Effector memory CD4-positive, alpha-beta T cell (primary cell): Measurements from ENCODE around the gene NCAM1.

Experiments
- DNase-seq, 3 donors: peaks; one replicate each; pipeline ENCODE4 v3.0.0-alpha.2; 2020
- H3K27ac ChIP-seq: 2 replicates; pipeline ENCODE4 v1.7.0; 2013; ENCODE audit warnings: mild to moderate bottlenecking, low read length, moderate library complexity; ENCODE audit not compliant: insufficient read depth, poor library complexity, severe bottlenecking
- H3K27me3 ChIP-seq: replicated peaks from 2 replicates; pipeline ENCODE4 v1.7.0; 2013; ENCODE audit warnings: mild to moderate bottlenecking, low read length; ENCODE audit not compliant: insufficient read depth, control insufficient read depth, poor library complexity, severe bottlenecking
- H3K36me3 ChIP-seq: 2 replicates; pipeline ENCODE4 v1.7.0; 2013; ENCODE audit warnings: mild to moderate bottlenecking, low read length, moderate library complexity; ENCODE audit not compliant: control insufficient read depth, insufficient read depth
- H3K4me1 ChIP-seq: 2 replicates; pipeline ENCODE4 v1.7.0; 2013; ENCODE audit warnings: low read length, mild to moderate bottlenecking; ENCODE audit not compliant: control insufficient read depth, insufficient read depth, poor library complexity, severe bottlenecking
- H3K4me3 ChIP-seq: 2 replicates; pipeline ENCODE4 v1.7.0; 2013; ENCODE audit warnings: low read length, low read depth, mild to moderate bottlenecking; ENCODE audit not compliant: insufficient read depth, poor library complexity, severe bottlenecking
- H3K9me3 ChIP-seq: 2 replicates; pipeline ENCODE4 v1.7.0; 2013; ENCODE audit warnings: mild to moderate bottlenecking, low read length, moderate library complexity; ENCODE audit not compliant: control insufficient read depth

The NCAM1 gene

GRCh38 chr11:113193016-113193415, 231.8 kb downstream of the NCAM1 start:
- Histone ChIP-seq H3K9me3 (no peaks in the 10 kb centered on the region), H3K4me3 (no peak overlapping the region)

GRCh38 chr11:113193946-113194345, 232.7 kb downstream of the NCAM1 start:
- H3K9me3 ChIP-seq = no peaks in the 10 kb centered on the region

More at GRCh38 chr11:113193016-113193415, 231.8 kb downstream of the NCAM1 start:
- Histone ChIP-seq H3K27ac (no peak overlapping the region), H3K27me3 (no peaks in the 10 kb centered on the region), H3K36me3 (no peaks in the 10 kb centered on the region), H3K4me1 (no peaks in the 10 kb centered on the region)
- no peak for DNase-seq

DNA sequence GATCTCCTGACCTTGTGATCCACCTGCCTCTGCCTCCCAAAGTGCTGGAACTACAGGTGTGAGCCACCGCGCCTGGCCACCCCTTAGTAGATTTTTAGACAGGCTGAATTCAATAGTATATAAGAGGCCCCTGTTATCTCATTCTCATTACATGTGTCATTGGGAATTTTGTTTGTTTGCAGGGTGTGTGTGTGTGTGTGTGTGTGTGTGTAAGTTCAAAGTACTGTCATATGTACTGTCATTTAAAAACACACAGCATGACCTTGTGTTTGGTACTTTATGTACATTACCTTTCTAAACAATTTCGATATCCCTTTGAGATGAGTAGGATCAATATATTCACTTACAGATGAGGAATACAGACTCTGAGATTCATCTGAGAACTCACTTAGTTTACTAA, 234.5 kb downstream of the NCAM1 start:
- Histone ChIP-seq H3K4me1 (no peaks in the 10 kb centered on the region), H3K4me3 (no peak overlapping the region), H3K27me3 (no peaks in the 10 kb centered on the region), H3K27ac (no peak overlapping the region), H3K9me3 (no peaks in the 10 kb centered on the region), H3K36me3 (no peaks in the 10 kb centered on the region)
- DNase-seq = no peak

More at GRCh38 chr11:113193946-113194345, 232.7 kb downstream of the NCAM1 start:
- H3K4me3 ChIP-seq = no peak overlapping the region
- DNase-seq = no peak
- H3K27ac ChIP-seq = no peak overlapping the region
- no peaks in the 10 kb centered on the region for H3K36me3 ChIP-seq
- H3K27me3 ChIP-seq = no peaks in the 10 kb centered on the region
- H3K4me1 ChIP-seq = no peaks in the 10 kb centered on the region

GRCh38 chr11:113197446-113197845, 236.2 kb downstream of the NCAM1 start:
- Histone ChIP-seq H3K4me1 (no peaks in the 10 kb centered on the region), H3K27ac (no peak overlapping the region), H3K27me3 (no peaks in the 10 kb centered on the region), H3K9me3 (no peaks in the 10 kb centered on the region), H3K4me3 (no peak overlapping the region), H3K36me3 (no peaks in the 10 kb centered on the region)
- no peak for DNase-seq

DNA sequence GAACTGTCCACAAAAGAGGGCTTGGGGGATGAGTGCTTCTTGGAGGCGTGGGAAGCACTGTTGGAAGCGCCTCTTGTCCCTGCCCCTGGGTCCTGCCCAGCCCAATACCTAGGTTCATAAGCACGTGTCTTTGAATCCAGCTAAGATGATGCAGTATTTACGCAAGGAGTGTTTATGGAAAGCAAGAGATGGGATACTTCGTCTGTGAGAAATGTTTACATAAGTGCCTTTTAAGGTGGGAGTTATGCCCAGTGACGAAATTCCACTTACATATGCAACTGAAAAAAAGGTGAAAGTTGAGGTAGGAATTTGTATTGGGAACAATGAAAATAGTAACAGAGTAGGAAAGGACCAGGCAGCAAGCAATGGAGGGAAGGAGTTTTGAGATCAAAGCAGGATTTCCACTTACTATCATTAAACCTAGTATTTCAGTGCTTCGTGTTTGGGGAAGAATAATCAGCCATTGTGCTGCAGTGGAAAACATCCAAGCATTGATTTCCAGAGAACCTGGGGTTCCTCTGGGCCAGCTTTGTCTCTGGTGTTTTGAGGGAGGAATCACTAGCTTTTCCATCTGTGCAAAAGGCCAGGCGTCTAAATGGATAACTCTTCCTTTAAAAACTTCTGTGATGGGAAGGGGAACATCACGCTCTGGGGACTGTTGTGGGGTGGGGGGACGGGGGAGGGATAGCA, 237.9 kb downstream of the NCAM1 start:
- H3K9me3 ChIP-seq = no peaks in the 10 kb centered on the region

DNA sequence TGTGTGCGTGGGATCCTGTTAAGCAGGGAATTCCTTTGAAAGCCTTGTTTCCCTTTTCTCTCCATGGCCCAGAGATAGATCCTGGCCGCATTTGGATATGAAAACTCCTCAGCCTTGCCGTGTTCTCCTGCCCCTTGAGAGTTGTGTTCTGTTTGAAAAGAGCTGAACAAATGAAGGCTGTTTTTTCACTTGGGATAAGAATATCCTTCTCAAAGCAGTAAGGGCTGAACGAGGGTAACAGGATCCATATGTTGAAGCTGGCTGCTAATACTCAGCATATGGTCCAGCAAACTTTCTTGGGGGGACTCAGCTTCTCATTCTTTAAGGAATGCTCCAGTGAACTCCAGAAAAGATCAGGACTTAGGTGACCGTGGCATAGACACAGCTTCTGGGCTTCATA, 238.6 kb downstream of the NCAM1 start:
- no peaks in the 10 kb centered on the region for H3K27me3 ChIP-seq
- H3K4me1 ChIP-seq = no peaks in the 10 kb centered on the region
- H3K4me3 ChIP-seq = no peak overlapping the region
- no peaks in the 10 kb centered on the region for H3K36me3 ChIP-seq
- no peaks in the 10 kb centered on the region for H3K9me3 ChIP-seq
- DNase-seq = no peak
- H3K27ac ChIP-seq = no peak overlapping the region

More for the DNA sequence above, 237.9 kb downstream of the NCAM1 start:
- Histone ChIP-seq H3K27me3 (no peaks in the 10 kb centered on the region), H3K27ac (no peak overlapping the region), H3K4me3 (no peak overlapping the region), H3K36me3 (no peaks in the 10 kb centered on the region), H3K4me1 (no peaks in the 10 kb centered on the region)
- DNase-seq = no peak

DNA sequence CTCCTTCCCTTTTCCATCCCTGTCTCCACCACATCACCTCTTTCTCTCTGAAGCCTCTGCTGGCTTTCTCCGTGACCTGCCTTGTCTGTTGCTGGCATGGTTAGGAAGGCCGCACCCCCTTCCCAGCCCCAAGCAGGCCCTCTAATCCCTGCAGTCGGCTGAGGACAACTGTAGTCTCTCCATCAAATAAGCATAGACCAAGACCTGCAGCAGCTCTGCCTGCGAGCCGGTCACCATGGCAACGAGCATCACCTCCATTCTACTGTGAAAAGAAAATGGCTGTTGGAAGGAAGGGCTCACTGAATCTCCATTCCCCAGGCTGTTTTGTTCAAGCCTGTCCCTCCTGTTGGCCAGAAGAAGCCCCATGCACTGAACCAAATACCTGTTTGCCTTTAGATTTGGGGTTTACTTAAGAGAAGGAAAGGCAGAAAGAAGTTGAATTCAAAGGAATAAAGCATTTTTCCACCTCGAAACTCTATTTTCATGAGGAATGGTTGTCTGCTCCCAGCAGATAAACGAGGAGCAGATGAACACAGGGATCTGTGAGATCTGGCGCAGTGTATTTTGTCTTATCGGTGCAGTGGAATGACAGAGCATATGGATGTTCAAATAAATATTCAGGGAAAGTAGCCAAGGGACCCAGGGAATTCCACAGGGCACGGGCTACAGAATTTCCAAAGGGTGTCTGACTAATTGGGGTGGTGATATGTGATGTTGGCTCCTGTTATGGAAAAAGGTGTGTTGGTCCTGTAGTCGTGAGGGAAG, 240.0 kb downstream of the NCAM1 start:
- Histone ChIP-seq H3K36me3 (no peaks in the 10 kb centered on the region), H3K9me3 (no peaks in the 10 kb centered on the region), H3K27me3 (no peaks in the 10 kb centered on the region), H3K4me1 (no peaks in the 10 kb centered on the region), H3K27ac (no peak overlapping the region), H3K4me3 (no peak overlapping the region)
- no peak for DNase-seq

- Histone ChIP-seq H3K9me3 (no peaks in the 10 kb centered on the region), H3K4me3 (no peak overlapping the region), H3K27me3 (no peaks in the 10 kb centered on the region), H3K36me3 (no peaks in the 10 kb centered on the region), H3K27ac (no peak overlapping the region), H3K4me1 (no peaks in the 10 kb centered on the region)
- DNase-seq = no peak
These were observed 241.2 kb downstream of the NCAM1 start for GRCh38 chr11:113202431-113202830.

DNA sequence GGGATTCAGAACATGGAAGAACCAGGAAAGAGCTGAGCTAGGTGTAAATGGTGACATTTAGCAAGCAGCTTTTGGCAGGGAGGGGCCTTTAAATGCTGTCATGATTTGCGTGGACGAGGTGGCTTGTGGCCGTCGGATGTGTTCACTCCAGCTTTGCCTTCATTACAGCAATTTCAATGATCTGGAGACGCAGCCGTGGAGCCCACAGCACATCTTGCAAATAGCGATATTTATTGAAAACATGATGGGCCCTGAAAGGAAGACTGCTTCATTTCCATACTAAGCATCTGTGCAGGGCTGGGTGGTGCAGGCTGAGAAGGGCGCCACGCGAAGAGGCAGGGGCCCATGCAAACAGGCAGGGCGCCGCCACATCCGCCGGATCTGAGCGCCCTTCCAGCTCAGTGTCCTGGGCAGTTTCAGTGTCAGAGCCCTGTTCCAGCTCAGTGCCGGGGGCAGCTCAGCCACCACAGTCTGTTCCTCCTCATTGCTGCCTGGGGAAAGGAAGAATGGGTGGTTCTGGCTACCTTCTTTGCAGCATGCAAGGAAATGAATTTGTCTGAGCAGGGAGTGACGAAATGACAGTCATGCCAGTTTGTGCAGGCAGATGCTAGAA, 242.0 kb downstream of the NCAM1 start:
- Histone ChIP-seq H3K4me1 (no peaks in the 10 kb centered on the region), H3K27me3 (no peaks in the 10 kb centered on the region), H3K36me3 (no peaks in the 10 kb centered on the region), H3K9me3 (no peaks in the 10 kb centered on the region), H3K4me3 (no peak overlapping the region), H3K27ac (no peak overlapping the region)
- DNase-seq = no peak

GRCh38 chr11:113204280-113204679, 243.1 kb downstream of the NCAM1 start:
- no peak overlapping the region for H3K27ac ChIP-seq

More at GRCh38 chr11:113204280-113204679, 243.1 kb downstream of the NCAM1 start:
- H3K4me3 ChIP-seq = no peak overlapping the region
- no peaks in the 10 kb centered on the region for H3K4me1 ChIP-seq
- no peaks in the 10 kb centered on the region for H3K9me3 ChIP-seq
- no peak for DNase-seq
- no peaks in the 10 kb centered on the region for H3K27me3 ChIP-seq
- no peaks in the 10 kb centered on the region for H3K36me3 ChIP-seq
